ENCODE data around the gene DLG3.

- no peak for TF ChIP-seq CTCF (optimal IDR thresholded peaks at IDR 0.05 in 1 of 3, IDR thresholded peaks at IDR 0.05 in 1 of 3, conservative IDR thresholded peaks at IDR 0.05 in 1 of 3; ENCODE audit: extremely low read depth in 1 of 3, insufficient read depth in 2 of 3, low read length in 3 of 3)
- no peak for TF ChIP-seq EZH2 (IDR thresholded peaks at IDR 0.05; ENCODE audit: low read length)
Observed at GRCh38 chrX:70554948-70555347, 110.3 kb downstream of the DLG3 start.

Data from keratinocyte (primary cell).